HG03196 (cell line): ENCODE results near the gene RTEL1.
"Not testable (repeated sequence)": the region's sequence is repeated elsewhere in the genome, so short reads cannot be mapped to it uniquely, and the experiment has no call there.

Source experiments
- ATAC-seq: cut with Tn5 transposase; IDR thresholded peaks from one replicate; pipeline ENCODE4 v1.9.1; 2021; ENCODE audit not compliant: unreplicated experiment

The RTEL1 gene

DNA sequence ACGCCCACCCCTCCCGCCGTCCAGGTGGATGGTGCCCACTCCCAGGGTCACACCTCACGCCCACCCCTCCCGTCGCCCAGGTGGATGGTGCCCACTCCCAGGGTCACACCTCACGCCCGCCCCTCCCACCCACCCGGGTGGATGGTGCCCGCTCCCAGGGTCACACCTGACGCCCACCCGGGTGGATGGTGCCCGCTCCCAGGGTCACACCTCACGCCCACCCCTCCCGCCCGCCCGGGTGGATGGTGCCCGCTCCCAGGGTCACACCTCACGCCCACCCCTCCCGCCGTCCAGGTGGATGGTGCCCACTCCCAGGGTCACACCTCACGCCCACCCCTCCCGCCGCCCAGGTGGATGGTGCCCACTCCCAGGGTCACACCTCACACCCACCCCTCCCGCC lies 7.6 kb upstream of the RTEL1 start:
- ATAC-seq = not testable (repeated sequence)

DNA sequence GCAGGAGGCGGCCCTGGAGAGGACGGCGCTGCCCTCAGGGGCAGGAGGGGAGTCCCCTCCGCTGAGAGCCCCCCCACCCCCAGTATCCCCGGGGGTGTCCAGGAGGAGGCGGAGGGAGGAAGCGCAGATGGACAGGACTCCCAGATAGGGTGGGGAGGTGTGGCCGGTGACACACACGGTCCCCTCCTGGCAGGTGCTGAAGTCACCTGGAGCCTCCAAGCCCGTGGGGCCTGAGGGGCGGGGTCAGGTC lies 6.2 kb upstream of the RTEL1 start:
- no peak for ATAC-seq

- ATAC-seq = no peak
These were observed 5.7 kb upstream of the RTEL1 start for GRCh38 chr20:63652192-63652980.

DNA sequence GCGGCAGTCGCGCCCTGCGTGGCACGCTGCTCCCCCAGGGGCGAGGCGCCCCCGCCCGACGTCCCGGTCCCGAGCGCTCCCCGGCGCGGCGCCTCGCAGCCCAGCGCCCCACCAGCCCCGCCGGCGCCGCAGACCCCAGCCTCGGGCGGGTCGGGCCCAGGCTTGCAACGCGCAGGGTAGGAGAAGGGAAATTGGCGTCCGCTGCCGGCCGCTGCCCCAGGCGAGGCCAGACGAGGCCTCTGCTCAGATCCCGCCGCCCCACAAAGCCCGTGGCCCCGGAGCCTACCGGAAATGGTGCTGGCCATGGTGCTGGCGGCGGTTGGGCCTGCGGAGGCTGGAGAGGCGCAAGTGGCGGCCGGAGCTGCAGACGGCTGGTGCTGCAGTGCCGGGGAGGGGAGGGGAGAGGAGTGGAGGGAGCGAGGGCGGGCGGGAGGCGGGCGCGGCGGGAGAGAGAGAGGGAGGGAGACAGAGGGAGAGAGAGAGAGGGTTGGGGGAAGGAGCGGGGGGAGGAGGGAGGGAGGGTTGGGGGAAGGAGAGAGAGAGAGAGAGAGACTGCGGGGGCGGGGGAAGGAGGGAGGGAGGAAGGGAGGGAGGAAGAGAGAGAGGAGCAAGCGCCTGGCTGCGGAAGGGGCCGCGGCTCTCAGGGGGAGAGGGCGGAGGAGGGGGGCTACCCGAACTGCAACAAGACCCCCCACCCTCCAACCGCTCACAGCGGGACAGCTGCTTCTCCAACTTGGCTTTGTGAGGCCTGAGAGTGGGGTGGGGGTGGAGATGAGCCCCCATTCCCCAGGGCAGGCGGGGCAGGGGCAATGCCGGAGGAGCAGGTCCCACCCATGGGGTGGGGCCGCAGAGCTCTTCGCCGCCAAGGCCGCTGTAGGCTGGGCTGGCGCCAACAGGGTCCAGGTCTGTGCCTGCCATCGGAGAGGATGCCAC lies 4.8 kb upstream of the RTEL1 start, which contains the start of gene STMN3:
STMN3 (minus strand) TSS at position 384 of the 933 bp plus-strand sequence; CDS start at position 305, 79 bp downstream.
- no peak for ATAC-seq

DNA sequence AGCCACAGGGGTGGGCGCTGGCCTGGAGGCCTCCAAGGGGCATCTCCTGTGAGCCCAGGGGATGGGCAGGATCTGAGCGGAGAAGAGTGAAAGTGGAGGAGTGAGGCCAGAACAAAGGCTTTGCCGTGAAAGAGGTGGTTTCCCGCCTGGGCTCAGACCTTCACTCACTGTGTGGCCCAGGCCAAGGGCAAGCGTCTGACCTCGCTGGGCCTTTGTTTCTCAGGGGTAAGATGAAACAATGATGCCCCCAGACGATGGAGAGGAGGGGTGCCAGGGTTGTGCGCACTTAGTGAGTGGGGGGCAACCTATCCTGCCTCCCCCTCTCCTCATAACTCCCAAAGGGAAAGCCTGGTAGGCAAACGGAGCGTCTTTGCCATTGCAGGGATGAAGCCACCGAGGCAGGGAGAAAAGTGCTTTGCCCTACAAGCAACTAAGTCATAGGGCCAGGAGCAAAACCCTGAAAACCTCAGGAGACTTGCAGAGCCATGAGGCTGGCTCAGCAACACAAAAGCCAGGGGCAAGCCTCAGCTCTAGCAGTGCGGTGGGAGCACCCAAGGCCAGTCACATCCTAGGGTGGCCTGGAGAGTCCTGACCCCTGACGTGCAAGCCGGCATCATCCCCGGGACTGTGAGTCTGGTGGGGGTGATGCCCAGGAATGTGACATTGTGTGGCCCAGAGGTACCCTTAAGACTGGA lies 4.0 kb upstream of the RTEL1 start:
- ATAC-seq = no peak

- no peak for ATAC-seq
These were observed 2.9 kb upstream of the RTEL1 start for GRCh38 chr20:63655249-63655648.

DNA sequence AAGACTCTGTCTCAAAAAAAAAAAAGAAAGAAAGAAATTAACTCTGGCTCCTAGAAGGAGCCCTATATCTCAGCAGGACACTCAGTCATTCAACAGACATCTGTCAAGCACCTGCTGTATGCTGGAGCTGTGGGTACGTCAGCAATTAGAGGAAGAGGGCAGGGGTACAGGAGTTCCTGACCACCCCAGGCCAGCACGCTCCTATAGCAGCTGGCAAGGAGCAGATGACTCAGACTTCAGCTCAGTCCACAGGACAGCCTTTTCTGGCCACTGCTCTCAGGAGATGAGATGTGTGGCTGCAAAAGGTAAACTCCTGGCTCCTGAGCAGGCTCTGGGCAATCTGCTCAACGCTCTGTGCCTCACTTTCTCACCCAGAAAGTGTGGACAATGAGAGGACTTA lies 1.7 kb upstream of the RTEL1 start:
- no peak for ATAC-seq

- ATAC-seq = no peak
These were observed 714 bp upstream of the RTEL1 start for GRCh38 chr20:63657260-63657936.

GRCh38 chr20:63658749-63659187 lies 656 bp downstream of the RTEL1 start:
- ATAC-seq = peak; percentile 19

- no peak for ATAC-seq
These were observed 1.3 kb downstream of the RTEL1 start for GRCh38 chr20:63659370-63659769.

DNA sequence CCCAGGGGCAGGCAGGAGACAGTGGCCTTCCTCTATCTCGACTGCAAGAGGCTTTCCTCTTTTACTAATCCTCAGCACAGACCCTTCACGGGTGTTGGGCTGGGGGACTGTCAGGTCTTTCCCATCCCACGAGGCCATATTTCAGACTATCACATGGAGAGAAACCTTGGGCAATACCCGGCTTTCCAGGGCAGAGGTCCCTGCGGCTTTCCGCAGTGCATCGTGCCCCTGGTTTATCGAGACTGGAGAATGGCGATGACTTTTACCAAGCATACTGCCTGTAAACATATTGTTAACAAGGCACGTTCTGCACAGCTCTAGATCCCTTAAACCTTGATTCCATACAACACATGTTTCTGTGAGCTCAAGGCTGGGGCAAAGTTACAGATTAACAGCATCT lies 2.1 kb downstream of the RTEL1 start:
- ATAC-seq = not testable (repeated sequence)

DNA sequence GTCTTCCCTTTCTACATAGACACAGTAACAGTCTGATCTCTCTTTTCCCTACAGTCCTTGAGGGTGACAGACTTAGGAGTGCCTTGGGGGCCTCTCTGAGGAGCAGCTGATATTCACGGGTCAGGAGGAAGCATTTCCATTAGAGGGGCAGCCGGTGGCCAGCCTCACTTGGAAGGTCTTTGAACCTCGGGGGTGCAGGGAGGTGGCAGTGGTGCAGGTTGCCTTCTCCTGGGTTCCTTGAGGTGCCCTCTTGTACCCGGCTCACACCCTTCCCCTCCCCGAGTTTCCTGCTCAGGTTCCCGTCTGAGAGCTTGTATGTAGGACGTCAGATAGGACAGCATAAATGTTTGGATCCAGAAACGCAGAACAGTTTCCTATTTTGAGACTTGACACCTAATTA lies 2.5 kb downstream of the RTEL1 start:
- ATAC-seq = no peak

DNA sequence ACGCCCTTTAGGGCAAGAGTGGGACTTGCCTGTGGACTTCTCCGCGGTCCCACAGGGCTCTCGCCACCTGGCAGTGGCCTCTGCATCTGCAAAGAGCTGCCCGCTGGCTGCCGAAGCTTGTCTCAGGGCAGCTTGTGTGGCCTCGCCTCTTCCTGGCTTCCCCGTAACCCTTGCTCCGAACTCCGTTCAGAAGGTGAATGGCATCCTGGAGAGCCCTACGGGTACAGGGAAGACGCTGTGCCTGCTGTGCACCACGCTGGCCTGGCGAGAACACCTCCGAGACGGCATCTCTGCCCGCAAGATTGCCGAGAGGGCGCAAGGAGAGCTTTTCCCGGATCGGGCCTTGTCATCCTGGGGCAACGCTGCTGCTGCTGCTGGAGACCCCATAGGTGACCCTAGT lies 3.0 kb downstream of the RTEL1 start:
- no peak for ATAC-seq

- ATAC-seq = no peak
These were observed 4.1 kb downstream of the RTEL1 start for GRCh38 chr20:63661959-63662812.

- ATAC-seq = no peak
These were observed 4.7 kb downstream of the RTEL1 start for GRCh38 chr20:63662813-63663189.

DNA sequence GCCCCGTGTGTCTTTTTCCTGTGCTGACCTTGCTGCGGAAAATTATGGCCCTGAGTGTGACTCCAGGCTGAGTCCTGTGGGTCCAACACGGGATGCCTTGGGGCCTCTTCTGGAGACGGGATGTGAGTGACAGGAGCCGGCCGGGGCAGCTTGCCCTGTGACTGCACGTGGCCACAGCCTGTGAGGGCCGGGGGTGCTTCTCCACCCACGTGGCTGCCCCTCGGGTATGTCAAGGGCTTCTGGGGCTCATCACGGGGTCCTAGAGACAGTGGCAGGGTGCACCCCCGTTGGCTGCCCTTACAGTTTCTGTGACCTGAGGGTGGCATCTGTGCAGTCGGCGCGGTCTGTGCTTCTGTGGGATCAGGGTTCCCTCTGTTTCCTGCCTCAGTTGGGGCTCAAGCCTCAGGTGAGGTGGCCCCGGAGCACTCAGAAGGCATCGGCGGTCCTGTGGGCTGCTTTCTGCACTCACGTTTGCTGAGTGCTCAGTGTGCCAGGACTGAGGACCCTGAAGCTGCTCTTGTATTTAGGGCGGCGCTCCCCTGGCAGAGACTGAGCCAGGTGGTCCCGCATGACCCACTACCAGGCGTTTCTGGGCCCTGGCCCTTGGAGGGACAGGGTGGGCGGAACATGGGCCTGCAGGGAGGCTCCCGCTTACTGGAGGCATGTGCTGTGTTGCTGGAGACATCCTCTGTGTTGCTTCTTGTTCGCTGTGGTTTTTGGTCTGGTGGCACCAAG lies 5.4 kb downstream of the RTEL1 start:
- ATAC-seq = no peak

DNA sequence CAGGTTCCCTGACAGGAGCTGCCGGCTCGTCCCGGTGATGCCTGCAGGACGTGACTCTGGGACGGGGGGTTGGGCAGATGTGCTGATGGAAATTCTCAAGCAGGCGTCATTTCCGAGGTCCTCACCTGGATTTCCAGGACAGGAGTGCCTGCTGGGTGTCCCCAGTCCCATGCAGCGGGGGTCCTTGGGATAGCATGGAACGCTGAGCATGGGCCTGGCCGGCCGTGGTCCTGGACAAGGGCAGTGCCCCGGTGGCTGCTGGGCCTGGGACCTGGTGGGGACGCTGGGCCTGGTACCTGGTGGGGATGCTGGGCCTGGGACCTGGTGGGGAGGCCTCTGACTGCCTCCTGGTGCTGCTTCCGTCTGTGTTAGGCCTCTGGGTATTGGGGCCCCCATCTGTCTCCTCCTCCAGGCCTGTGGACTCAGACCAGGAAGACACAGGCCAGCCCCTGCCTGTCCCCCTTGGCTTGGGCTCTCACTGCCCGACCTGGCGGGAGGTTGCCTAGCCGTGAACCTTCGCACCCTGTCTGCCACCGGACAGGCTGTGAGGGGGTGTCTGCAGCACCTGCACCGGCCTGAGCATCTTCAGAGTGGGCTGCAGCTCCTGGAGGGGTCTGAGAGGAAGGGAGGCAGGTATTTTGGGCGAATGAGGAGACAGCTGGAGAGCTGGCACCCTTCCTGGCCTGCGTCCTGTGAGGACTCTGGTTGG lies 6.2 kb downstream of the RTEL1 start:
- no peak for ATAC-seq

DNA sequence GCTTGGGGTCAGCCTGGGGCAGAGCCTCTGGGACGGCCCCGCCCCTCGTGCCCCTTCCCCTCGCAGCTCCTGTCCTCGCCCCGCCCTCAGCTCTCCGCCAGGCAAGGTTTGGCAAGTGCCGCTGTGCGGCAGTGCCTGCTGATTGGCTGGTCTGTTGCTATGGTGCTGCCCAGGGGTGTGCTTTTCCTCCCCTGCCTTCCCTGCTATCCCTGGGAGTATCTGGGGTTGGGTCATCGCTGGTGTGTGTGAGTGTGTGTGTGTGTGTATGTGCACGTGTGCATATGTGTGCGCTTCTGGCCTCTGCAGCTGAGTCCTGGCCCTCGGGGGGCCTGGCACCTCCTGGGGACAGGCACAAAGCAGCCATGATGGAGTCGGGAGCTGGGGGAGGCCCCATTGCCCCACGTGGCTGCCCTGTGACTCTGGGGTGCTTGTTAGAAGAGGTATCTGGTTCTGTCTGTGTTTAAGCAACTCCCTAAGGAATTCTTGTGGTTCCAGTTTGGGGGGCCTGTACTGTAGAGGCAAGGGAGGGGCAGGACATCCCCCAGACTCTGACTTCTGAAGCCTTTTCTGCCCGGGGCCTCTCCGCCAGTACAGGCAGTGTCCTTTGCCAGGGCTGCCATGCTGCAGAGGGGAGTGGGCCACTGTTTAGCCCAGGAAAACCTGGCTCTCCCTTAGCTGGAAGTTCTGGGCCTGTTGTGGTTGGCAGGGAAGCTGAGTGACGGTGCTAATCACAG lies 6.9 kb downstream of the RTEL1 start:
- ATAC-seq = no peak
